Measurements from ENCODE around the gene CCDC7. TPM values are rescaled to one million over a fixed set of nuclear protein-coding genes. Genes with fewer than 3 reads are reported as not detected.
A peak's percentile ranks its signal among the peaks of the same experiment; 100 is the strongest.

CCDC7 gene
- total RNA-seq, 1 experiment from 2014 or later, result 4.0 TPM

DNA sequence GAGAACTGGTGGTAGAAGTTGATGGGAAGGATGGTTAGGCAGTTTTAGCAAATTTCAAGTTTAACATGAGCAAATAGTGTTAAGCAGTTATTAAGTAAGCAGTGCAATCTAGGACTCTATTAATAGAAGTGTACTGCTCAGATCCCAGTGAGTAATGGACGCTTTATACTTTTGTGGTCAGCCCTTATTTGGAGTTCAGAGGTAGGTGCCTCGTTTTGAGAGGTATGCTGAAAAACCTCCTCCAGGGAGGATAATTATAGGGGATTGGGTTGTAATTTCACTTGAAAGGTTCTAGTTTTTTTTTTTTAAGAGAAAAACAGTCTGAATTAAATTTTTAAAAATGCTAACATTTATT lies 33.5 kb upstream of the CCDC7 start:
- Histone ChIP-seq H4K20me1 (ENCODE audit: insufficient read depth) (no peaks in the 10 kb centered on the region), H3K36me3 (ENCODE audit: control insufficient read depth in 1 of 2, insufficient read depth in 2 of 2, low read length in 2 of 2) (no peaks in the 10 kb centered on the region), H3K9me3 (ENCODE audit: control insufficient read depth in 1 of 2, insufficient read depth in 1 of 2, low read depth in 1 of 2, low read length in 2 of 2) (no peaks in the 10 kb centered on the region), H3K4me3 (replicated peaks in 1 of 2; ENCODE audit: low read depth in 1 of 2, low read length in 2 of 2) (no peak overlapping the region), H3K27me3 (ENCODE audit: insufficient read depth, low read length) (no peaks in the 10 kb centered on the region), H3K4me1 (ENCODE audit: control insufficient read depth in 1 of 2, insufficient read depth in 2 of 2, low read length in 2 of 2) (peaks cover 13 to 28% of the 10 kb centered on the region in 2 experiments), H3K4me2 (ENCODE audit: low read length) (peak overlapping the region; percentile 41), H3K79me2 (ENCODE audit: insufficient read depth, low read length) (no peaks in the 10 kb centered on the region), H3K9ac (ENCODE audit: low read length) (no peak overlapping the region), H3K9me2 (ENCODE audit: insufficient read depth) (no peaks in the 10 kb centered on the region), H3K27ac (ENCODE audit: low read depth, low read length) (no peak overlapping the region), H2AFZ (ENCODE audit: low read depth, low read length, poor library complexity, severe bottlenecking) (peak overlapping the region; percentile 97)
- DNase-seq (ENCODE audit: low read depth, low spot score) (no peak), ATAC-seq (no peak)
- intact Hi-C loops (cut with micrococcal nuclease), result no loop called here
- no TSS peak for BruUV-seq (replicated peaks)
- TF ChIP-seq SRF (IDR thresholded peaks at IDR 0.05; ENCODE audit: low read depth) (peak; percentile 51; the same call in 1 of the 2 replicates), FOSL1 (IDR thresholded peaks at IDR 0.05; ENCODE audit: low read depth) (no peak)
- CTCF ChIA-PET, result no interaction called here
- POLR2A ChIA-PET, result no interaction called here
- RAD21 ChIA-PET (ENCODE audit: low non-redundant PET in 1 of 2, low total read pairs in 2 of 2, uncharacterized antibody in 2 of 2, unreplicated experiment in 2 of 2), result no interaction called here

DNA sequence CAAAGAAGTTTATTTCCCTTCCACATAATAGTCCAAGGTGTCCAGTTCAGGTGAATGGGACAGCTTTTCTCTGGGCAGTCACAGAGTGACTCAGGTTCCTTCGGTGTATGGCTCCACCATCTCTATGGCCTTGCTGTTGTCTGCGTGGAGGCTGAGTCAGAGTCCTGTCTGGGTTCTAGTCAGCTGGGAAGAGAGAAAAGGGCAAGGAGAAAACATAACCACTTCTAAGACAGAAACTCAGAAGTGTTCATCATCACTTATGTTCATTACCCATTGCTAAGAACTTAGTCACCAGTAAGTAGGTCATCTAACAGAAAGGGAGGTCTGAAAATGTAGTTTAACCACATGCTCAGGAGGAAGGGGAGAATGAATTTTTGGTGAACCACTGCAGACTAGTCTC lies 32.4 kb upstream of the CCDC7 start:
- Histone ChIP-seq H2AFZ (ENCODE audit: low read depth, low read length, poor library complexity, severe bottlenecking) (peak overlapping the region; percentile 24), H3K79me2 (ENCODE audit: insufficient read depth, low read length) (no peaks in the 10 kb centered on the region), H3K9me3 (ENCODE audit: control insufficient read depth in 1 of 2, insufficient read depth in 1 of 2, low read depth in 1 of 2, low read length in 2 of 2) (no peaks in the 10 kb centered on the region), H3K27me3 (ENCODE audit: insufficient read depth, low read length) (no peaks in the 10 kb centered on the region), H3K4me1 (ENCODE audit: control insufficient read depth in 1 of 2, insufficient read depth in 2 of 2, low read length in 2 of 2) (peaks cover 13 to 28% of the 10 kb centered on the region in 2 experiments), H3K9me2 (ENCODE audit: insufficient read depth) (no peaks in the 10 kb centered on the region), H3K4me2 (ENCODE audit: low read length) (peak overlapping the region; percentile 45), H3K36me3 (ENCODE audit: control insufficient read depth in 1 of 2, insufficient read depth in 2 of 2, low read length in 2 of 2) (no peaks in the 10 kb centered on the region), H4K20me1 (ENCODE audit: insufficient read depth) (no peaks in the 10 kb centered on the region), H3K9ac (ENCODE audit: low read length) (no peak overlapping the region), H3K4me3 (replicated peaks in 1 of 2; ENCODE audit: low read depth in 1 of 2, low read length in 2 of 2) (no peak overlapping the region), H3K27ac (ENCODE audit: low read depth, low read length) (no peak overlapping the region)
- peak; percentile 93 for ATAC-seq
- DNase-seq (ENCODE audit: low read depth, low spot score), result peak; percentile 76
- no TSS peak for BruUV-seq (replicated peaks)
- ChIA-PET RAD21 (ENCODE audit: low non-redundant PET in 1 of 2, low total read pairs in 2 of 2, uncharacterized antibody in 2 of 2, unreplicated experiment in 2 of 2) (no interaction called here), CTCF (no interaction called here), POLR2A (no interaction called here)
- intact Hi-C loops (cut with micrococcal nuclease), result no loop called here
- TF ChIP-seq EZH2 (IDR thresholded peaks at IDR 0.05) (no peak), JUND (IDR thresholded peaks at IDR 0.05) (peak; percentile 92), YY1 (IDR thresholded peaks at IDR 0.05; ENCODE audit: extremely low read depth, insufficient replicate concordance, low read depth, low read length) (no peak), EZH2phosphoT487 (IDR thresholded peaks at IDR 0.05; ENCODE audit: borderline replicate concordance) (no peak), SIN3A (IDR thresholded peaks at IDR 0.05; ENCODE audit: low read depth) (peak; percentile 92), ZNF274 (IDR thresholded peaks at IDR 0.05; ENCODE audit: low read depth, low read length) (no peak), RAD21 (IDR thresholded peaks at IDR 0.05; ENCODE audit: low read depth) (no peak; the same call in 1 of the 2 replicates), ZFX (IDR thresholded peaks at IDR 0.05) (no peak), ELF1 (IDR thresholded peaks at IDR 0.05; ENCODE audit: borderline replicate concordance, low read depth) (no peak), EGR1 (IDR thresholded peaks at IDR 0.05; ENCODE audit: low read depth) (no peak), POLR2AphosphoS5 (IDR thresholded peaks at IDR 0.05; ENCODE audit: low read depth, low read length) (no peak), TCF7L2 (IDR thresholded peaks at IDR 0.05; ENCODE audit: borderline replicate concordance, extremely low read depth, insufficient read depth, insufficient read length) (no peak)
- TF ChIP-seq, protein P1, sequence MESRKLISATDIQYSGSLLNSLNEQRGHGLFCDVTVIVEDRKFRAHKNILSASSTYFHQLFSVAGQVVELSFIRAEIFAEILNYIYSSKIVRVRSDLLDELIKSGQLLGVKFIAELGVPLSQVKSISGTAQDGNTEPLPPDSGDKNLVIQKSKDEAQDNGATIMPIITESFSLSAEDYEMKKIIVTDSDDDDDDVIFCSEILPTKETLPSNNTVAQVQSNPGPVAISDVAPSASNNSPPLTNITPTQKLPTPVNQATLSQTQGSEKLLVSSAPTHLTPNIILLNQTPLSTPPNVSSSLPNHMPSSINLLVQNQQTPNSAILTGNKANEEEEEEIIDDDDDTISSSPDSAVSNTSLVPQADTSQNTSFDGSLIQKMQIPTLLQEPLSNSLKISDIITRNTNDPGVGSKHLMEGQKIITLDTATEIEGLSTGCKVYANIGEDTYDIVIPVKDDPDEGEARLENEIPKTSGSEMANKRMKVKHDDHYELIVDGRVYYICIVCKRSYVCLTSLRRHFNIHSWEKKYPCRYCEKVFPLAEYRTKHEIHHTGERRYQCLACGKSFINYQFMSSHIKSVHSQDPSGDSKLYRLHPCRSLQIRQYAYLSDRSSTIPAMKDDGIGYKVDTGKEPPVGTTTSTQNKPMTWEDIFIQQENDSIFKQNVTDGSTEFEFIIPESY (IDR thresholded peaks at IDR 0.05; ENCODE audit: extremely low read depth, insufficient replicate concordance, low read length), result no peak
- TF ChIP-seq, protein P2, sequence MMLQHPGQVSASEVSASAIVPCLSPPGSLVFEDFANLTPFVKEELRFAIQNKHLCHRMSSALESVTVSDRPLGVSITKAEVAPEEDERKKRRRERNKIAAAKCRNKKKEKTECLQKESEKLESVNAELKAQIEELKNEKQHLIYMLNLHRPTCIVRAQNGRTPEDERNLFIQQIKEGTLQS (IDR thresholded peaks at IDR 0.05), result no peak
- TF ChIP-seq, protein P3, sequence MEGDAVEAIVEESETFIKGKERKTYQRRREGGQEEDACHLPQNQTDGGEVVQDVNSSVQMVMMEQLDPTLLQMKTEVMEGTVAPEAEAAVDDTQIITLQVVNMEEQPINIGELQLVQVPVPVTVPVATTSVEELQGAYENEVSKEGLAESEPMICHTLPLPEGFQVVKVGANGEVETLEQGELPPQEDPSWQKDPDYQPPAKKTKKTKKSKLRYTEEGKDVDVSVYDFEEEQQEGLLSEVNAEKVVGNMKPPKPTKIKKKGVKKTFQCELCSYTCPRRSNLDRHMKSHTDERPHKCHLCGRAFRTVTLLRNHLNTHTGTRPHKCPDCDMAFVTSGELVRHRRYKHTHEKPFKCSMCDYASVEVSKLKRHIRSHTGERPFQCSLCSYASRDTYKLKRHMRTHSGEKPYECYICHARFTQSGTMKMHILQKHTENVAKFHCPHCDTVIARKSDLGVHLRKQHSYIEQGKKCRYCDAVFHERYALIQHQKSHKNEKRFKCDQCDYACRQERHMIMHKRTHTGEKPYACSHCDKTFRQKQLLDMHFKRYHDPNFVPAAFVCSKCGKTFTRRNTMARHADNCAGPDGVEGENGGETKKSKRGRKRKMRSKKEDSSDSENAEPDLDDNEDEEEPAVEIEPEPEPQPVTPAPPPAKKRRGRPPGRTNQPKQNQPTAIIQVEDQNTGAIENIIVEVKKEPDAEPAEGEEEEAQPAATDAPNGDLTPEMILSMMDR (IDR thresholded peaks at IDR 0.05 in 2 of 3, conservative IDR thresholded peaks at IDR 0.05 in 1 of 3; ENCODE audit: borderline replicate concordance in 1 of 3, insufficient read depth in 1 of 3, low read depth in 2 of 3, low read length in 2 of 3), result no peak
